NCI-H2171 (cell line): ENCODE measurements around the gene DTHD1.
A peak's percentile ranks its signal among the peaks of the same experiment; 100 is the strongest.

ENCODE experiments used
- DNase-seq: peaks from one replicate; lab custom pipeline; 2025; lab: John Stamatoyannopoulos, UW

DTHD1 gene

GRCh38 chr4:36348403-36348938, 67.1 kb downstream of the DTHD1 start:
- DNase-seq = no peak

GRCh38 chr4:36349938-36350549, 68.6 kb downstream of the DTHD1 start:
- DNase-seq = no peak

- peak; percentile 1 for DNase-seq
These were observed 69.8 kb downstream of the DTHD1 start for GRCh38 chr4:36351082-36351666.

DNA sequence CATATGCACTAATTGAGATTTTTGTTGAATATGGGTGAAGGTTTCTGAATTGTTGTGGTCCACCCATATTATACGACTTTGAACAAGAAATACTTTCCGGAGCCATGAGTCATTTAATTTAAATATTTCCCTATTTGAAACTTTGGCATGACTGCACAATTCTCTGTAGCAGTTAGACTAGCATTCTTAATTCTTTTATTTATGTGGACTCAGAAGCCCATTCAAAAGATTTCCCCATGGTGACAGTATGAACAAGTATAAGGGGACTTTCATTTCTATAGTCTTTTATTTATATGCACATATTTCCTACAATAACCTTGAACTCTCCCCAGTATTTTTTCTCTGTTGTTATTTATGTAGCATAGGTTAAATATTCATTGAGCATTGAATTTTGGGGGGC, 72.6 kb downstream of the DTHD1 start:
- no peak for DNase-seq

DNA sequence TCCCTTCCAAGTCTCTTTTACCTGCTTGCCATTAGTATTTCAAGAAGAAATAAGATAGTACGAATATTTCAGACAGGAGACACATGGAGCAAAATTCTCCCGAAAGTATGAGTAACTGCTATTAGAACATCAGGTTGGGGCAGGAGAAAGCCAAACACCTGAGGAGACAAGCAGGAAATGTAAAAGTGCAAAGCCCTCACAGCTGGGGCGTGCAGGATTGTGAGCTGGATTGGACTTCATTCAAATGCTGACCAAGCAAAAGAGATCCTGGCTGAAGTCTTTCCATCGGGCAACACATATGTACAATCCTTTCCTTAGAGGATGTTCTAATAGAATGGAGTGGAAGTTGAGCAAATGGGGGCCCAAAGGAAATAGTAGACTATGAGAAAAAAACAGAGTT, 76.8 kb downstream of the DTHD1 start:
- DNase-seq = no peak

DNA sequence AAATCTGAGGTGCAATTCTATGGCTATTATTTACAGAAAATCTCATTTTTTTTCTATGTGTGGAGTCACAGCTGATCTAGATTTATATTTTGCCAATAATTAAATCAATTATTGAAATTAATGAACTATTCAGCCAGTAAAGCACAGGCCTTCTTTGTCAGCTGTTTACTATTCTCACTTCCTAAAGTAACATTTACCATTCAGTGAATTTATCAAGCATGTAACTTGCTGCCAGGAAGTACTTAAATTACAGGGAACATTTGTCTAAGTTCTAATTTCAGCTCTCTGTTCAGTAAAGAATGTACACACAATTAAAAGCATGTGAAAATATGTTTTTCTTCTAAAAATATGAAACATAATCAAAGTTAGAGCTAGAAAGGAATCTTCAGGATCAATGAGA, 79.3 kb downstream of the DTHD1 start:
- no peak for DNase-seq

DNA sequence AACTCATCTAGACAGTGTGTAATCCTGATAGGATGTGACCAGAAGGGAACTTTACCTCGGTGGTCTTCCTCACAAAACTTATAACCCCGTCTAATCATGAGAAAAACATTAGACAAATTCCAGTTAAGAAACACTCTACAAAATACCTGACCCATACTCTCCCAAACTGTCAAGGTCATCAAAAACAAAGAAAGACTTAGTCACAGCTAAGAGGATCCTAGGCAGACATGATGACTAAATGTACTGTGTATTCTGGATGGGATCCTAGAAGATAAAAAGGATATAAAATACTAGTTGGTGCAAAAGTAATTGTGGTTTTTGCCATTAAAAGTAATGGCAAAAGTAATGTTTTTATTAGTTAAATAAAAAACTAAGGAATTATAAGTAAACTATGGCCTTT, 81.6 kb downstream of the DTHD1 start:
- DNase-seq = no peak

- DNase-seq = no peak
These were observed 93.6 kb downstream of the DTHD1 start for GRCh38 chr4:36374836-36375511.

DNA sequence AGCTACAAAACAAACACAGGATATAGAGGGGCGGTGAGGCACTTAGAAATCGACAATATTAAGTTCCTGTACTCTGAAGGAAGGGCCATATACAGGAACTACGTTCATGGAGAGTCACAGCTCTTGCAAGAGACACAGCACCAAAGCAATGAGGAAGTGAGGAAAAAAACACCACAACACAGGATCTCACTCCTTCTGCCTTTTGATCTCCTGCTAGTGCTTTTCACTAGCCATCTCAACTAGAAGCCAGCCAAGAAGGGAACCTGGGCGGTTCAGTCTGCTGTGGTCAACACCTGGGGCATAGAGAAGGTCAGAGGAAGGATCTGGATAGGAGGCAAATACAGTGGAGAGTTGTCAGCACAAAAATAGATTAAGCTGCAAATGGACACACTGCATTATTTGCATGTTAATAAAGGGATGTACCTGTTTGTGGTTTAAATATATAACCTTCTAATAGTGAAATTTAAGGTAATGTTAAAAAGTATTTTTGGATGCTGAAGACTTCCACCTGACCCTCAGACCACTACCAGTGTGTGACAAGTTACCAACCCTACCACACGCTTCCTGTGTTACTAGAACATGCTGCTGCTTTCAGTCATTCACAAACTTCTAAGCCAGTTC, 104.6 kb downstream of the DTHD1 start:
- DNase-seq = no peak

- DNase-seq = no peak
These were observed 105.3 kb downstream of the DTHD1 start for GRCh38 chr4:36386691-36387090.

DNA sequence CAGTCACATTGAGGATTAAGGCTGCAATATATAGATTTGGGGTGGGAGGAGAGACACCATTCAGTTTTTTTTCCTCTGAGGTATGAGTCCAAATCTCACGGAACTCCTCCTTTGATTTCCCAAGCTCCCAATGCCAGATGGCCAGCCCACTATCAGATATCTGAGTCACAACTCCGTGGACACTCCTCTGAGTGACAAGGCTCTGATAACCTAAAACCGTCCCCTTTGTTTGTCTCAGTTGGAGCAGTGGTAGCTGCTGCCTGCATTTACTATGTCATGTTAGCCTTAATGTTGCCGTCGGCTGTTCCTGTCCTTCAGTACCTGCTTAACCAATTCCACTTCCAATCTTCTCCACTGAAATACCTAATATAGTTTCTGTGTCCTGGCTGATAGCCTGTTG, 107.3 kb downstream of the DTHD1 start:
- DNase-seq = no peak

- DNase-seq = no peak
These were observed 110.0 kb downstream of the DTHD1 start for GRCh38 chr4:36391411-36391810.

- no peak for DNase-seq
These were observed 110.6 kb downstream of the DTHD1 start for GRCh38 chr4:36392024-36392423.

GRCh38 chr4:36392916-36393315, 111.5 kb downstream of the DTHD1 start:
- no peak for DNase-seq
